Measurements from ENCODE around the gene TMEM116. TPM values are rescaled to one million over a fixed set of nuclear protein-coding genes. Genes with fewer than 3 reads are reported as not detected.

The TMEM116 gene
- polyA plus RNA-seq, 4 donors, result 29.4 to 35.8 (median 32.8) TPM

DNA sequence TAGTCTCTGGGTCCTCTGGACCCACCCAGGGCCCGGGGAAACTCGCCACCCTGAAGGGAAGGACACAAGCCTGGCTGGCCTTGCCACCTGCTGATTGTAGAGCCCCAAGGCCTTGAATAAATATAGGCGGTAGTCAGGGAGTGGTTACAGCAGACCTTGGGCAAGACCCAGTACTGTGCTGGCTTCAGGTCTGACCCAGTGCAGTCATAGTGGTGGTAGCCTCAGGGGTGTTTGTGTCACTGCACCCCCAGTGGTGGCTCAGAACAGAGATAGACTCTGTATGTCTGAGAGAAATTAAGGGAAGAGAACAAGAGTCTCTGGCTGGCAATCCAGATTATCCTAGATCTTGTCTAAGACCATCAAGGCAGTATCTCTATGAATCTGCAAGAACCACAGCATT lies 107.5 kb downstream of the TMEM116 start:
- DNase-seq (ENCODE audit: low read depth in 4 of 4, low spot score in 2 of 4), result no peak

DNA sequence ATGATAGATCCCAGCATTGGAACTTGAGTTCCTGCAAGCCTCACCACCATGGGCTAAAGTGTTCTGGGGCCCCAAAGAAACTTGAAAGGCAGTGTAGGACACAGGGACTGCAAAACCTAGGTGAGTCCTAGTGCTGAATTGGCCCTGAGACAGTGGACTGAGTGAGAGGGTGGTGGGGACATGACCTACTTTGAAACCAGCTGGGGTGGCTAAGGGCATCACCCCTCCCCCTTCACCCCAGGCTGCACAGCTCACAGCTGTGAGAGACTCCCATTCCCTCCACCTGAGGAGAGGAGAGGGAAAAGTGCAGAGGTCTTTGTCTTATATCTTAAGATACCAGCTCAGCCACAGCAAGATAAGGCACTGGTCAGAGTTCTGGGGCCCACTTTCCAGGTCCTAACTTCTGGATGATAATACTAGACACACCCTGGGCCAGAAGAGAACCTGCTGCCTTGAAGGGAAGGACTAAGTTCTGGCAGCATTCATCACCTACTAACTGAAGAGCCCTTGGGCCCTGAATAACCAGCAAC lies 108.5 kb downstream of the TMEM116 start:
- DNase-seq (ENCODE audit: low read depth in 4 of 4, low spot score in 2 of 4), result no peak

DNA sequence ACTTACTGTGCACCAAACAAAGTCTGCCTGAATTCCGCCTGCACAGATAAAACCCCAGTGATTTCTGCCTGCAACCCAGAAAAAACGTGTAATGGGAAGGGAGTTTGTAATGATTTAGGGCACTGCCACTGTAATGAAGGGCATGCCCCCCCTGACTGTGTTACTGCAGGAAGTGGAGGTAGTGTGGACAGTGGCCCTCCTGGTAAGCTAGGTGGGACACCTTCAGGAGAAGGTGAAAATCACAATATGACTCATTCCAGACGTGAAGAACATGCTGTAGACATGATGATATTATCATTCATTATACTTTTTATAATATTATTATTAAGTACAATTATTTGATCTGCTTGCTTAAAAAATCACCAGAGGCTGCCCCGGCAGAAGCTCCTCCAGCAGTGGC lies 111.8 kb downstream of the TMEM116 start:
- no peak for DNase-seq (ENCODE audit: low read depth in 4 of 4, low spot score in 2 of 4)

GRCh38 chr12:111894556-111894955 lies 118.4 kb downstream of the TMEM116 start:
- no peak for DNase-seq (ENCODE audit: low read depth in 4 of 4, low spot score in 2 of 4)

DNA sequence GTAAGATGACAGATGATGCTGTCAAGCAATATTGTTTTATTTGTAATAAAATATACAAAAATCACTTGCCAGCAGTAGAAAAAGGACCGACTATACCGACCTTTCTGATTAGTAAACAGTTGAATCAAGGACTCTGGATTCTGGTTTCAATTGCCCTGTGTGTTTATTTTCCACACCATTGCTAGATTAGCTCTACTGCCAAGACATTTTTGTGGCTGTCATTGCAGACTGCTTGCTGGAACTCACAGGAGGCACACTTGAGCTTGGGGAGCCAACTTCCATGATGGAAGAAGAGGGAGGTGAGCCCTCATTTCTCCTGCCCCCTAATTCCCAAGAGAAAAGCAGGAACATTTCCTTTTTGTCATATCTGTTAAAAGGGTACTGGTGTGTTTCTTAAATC lies 119.7 kb downstream of the TMEM116 start:
- DNase-seq (ENCODE audit: low read depth in 4 of 4, low spot score in 2 of 4), result no peak

DNA sequence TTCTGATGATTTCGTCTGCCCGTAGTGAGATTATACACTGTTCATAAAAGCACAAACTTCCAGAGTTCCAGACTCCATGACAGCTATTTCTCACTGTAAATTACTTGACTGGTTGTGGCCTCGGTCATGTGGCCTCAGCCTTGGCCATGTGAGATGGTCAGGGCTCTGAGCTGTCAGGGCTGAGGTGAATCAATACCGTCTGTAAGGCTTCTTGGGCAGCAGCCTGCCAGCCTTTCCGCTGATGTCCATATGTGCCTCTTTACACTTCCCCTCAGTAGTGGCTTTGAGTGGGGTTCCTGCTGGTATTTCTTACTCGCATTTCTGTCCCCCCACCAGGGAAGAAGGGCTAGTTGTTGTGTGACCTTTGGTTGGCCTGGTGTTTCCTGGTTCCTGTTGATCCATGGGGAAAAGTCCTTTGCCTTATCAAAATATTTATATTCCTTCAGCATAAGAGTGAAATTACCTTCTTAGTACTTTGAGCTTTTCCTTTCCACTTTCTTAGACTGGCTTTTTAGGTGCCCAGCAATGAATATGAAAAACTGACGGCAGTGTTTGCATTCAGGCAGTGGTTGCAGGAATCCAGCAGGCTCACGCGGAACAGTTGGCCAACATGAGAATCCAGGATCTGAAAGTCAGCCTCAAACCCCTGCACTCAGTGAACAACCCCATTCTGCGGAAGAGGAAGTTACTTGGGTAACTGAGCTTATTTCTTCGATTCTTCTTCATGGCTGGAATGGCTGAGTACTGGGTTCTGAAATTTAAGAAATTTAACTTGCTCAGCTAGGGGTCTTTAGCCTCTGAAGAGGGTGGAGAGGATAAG lies 124.8 kb downstream of the TMEM116 start:
- DNase-seq (ENCODE audit: low read depth in 4 of 4, low spot score in 2 of 4), result no peak

- no peak for DNase-seq (ENCODE audit: low read depth in 4 of 4, low spot score in 2 of 4)
Measured at GRCh38 chr12:111886662-111887545, 126.1 kb downstream of the TMEM116 start.

DNA sequence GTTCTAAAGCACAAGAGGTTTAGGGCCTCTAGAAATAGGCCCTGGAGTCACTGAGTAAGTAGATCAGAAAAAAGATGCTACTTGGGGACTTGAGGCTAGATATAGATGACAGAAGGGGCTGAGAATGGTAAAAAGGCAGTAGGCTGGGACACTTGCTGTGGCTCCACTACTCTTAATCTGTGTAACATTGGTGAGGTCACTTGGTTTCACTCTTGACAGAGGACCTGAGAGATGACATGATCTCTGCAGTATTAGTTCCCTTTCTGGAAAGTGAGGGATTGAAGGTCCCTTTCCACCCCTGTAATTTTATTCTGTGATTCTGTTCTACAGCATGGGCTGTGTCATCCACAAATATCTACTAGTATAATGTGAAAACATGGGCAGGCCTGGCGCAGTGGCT lies 131.2 kb downstream of the TMEM116 start:
- DNase-seq (ENCODE audit: low read depth in 4 of 4, low spot score in 2 of 4), result no peak

Other genes starting within 250 kb of the TMEM116 start
- 100 to 1,000 TPM in 2 of 4 donors, 10 to 100 TPM in 2; 88.3 to 123 (median 98.1) TPM for gene ALDH2, start 246.2 kb downstream of the TMEM116 start, polyA plus RNA-seq (ENCODE audit: insufficient read length in 4 of 4)
- 10 to 100 TPM; 42.4 to 60.6 (median 53.8) TPM for gene MAPKAPK5, start 170.9 kb downstream of the TMEM116 start, polyA plus RNA-seq (ENCODE audit: insufficient read length in 4 of 4)
- 100 to 1,000 TPM; 146 to 171 (median 164) TPM for gene ERP29, start 261 bp upstream of the TMEM116 start, polyA plus RNA-seq (ENCODE audit: insufficient read length in 4 of 4)
- 10 to 100 TPM; 16.3 to 31.0 (median 21.9) TPM for gene NAA25, start 95.6 kb upstream of the TMEM116 start, polyA plus RNA-seq (ENCODE audit: insufficient read length in 4 of 4)
- 10 to 100 TPM; 36.7 to 45.4 (median 39.1) TPM for gene TRAFD1, start 112.4 kb upstream of the TMEM116 start, polyA plus RNA-seq (ENCODE audit: insufficient read length in 4 of 4)